PC-3 (cell line): ENCODE results near the gene SNURF. TPM values are rescaled to one million over a fixed set of nuclear protein-coding genes. Genes with fewer than 3 reads are reported as not detected.

Source experiments
- ATAC-seq: fragments of 200-7000 bp; cut with Tn5 transposase; 2 replicates; pipeline ENCODE4 v1.9.1; 2020; ENCODE audit warnings: mild to moderate bottlenecking, moderate library complexity
- BruUV-seq: library from RNA; stranded (reverse); fragments of 400-500 nt; replicated peaks from 2 replicates; lab custom pipeline; 2021; lab: Mats Ljungman, UMichigan
- CTCF ChIA-PET: fragments of 300-600 bp; sonication (Branson Sonifier 250); formaldehyde crosslinking; loops from one replicate; lab custom pipeline; 2022; ENCODE audit warnings: antibody characterized with exemption; lab: Charles Lee
- POLR2A ChIA-PET: fragments of 300-600 bp; sonication (Branson Sonifier 250); formaldehyde crosslinking; loops from one replicate; lab custom pipeline; 2022; ENCODE audit warnings: antibody characterized with exemption; ENCODE audit not compliant: unreplicated experiment; lab: Charles Lee
- DNase-seq: peaks from one replicate; pipeline ENCODE4 v3.0.0-alpha.2; 2015
- H2AFZ ChIP-seq: fragments of 300-600 bp; sonication (generic); 2 replicates; pipeline ENCODE4 v1.6.0; 2016; ENCODE audit warnings: antibody characterized with exemption, low read length
- H3F3A ChIP-seq: fragments of 300-600 bp; sonication (generic); one replicate; pipeline ENCODE4 v1.6.0; 2017; ENCODE audit warnings: antibody characterized with exemption, low read length, control low read depth, mild to moderate bottlenecking; ENCODE audit not compliant: unreplicated experiment
- H3K27ac ChIP-seq: fragments of 300-600 bp; sonication (generic); 2 replicates; pipeline ENCODE4 v1.5.1; 2016; ENCODE audit warnings: mild to moderate bottlenecking, low read length
- H3K27me3 ChIP-seq: fragments of 300-600 bp; sonication (generic); 2 replicates; pipeline ENCODE4 v1.6.1; 2016; ENCODE audit warnings: low read length, mixed read lengths
- H3K36me3 ChIP-seq: fragments of 300-600 bp; sonication (generic); 2 replicates; pipeline ENCODE4 v1.6.1; 2016; ENCODE audit warnings: low read depth, mixed run types, low read length, mixed read lengths
- H3K4me1 ChIP-seq: fragments of 300-600 bp; sonication (generic); 2 replicates; pipeline ENCODE4 v1.5.1; 2016; ENCODE audit warnings: low read length; ENCODE audit not compliant: insufficient read depth
- H3K4me2 ChIP-seq: fragments of 300-600 bp; sonication (generic); 2 replicates; pipeline ENCODE4 v1.6.0; 2016; ENCODE audit warnings: low read length
- H3K4me3 ChIP-seq: fragments of 300-600 bp; sonication (generic); 2 replicates; pipeline ENCODE4 v1.5.1; 2016; ENCODE audit warnings: mild to moderate bottlenecking, low read length, mixed read lengths
- H3K79me2 ChIP-seq: fragments of 300-600 bp; sonication (generic); 2 replicates; pipeline ENCODE4 v1.6.1; 2017; ENCODE audit warnings: low read length, mixed read lengths
- H3K9ac ChIP-seq: fragments of 300-600 bp; sonication (generic); 2 replicates; pipeline ENCODE4 v1.6.0; 2016; ENCODE audit warnings: mild to moderate bottlenecking, low read length
- H3K9me2 ChIP-seq: fragments of 300-600 bp; sonication (generic); replicated peaks from 2 replicates; pipeline ENCODE4 v1.6.1; 2016; ENCODE audit warnings: mixed run types, low read length, mixed read lengths
- H3K9me3 ChIP-seq: fragments of 300-600 bp; sonication (generic); 2 replicates; pipeline ENCODE4 v1.6.1; 2016; ENCODE audit warnings: low read length, mixed read lengths
- H4K20me1 ChIP-seq: fragments of 300-600 bp; sonication (generic); 2 replicates; pipeline ENCODE4 v1.6.1; 2016; ENCODE audit warnings: low read length, mixed read lengths
- CTCF ChIP-seq: fragments of 300-600 bp; sonication (generic); conservative IDR thresholded peaks from 2 replicates; pipeline ENCODE4 v1.5.1; 2017; ENCODE audit warnings: antibody characterized with exemption, low read depth, mild to moderate bottlenecking, low read length
- EZH2 ChIP-seq: fragments of 300-600 bp; sonication (generic); IDR thresholded peaks from one replicate; pipeline ENCODE4 v1.6.1; 2017; ENCODE audit warnings: antibody characterized with exemption, mild to moderate bottlenecking, low read length; ENCODE audit not compliant: unreplicated experiment
- EZH2phosphoT487 ChIP-seq: fragments of 300-600 bp; sonication (generic); IDR thresholded peaks from 2 replicates; pipeline ENCODE4 v1.6.1; 2018; ENCODE audit warnings: mild to moderate bottlenecking, antibody characterized with exemption, low read length, borderline replicate concordance
- intact Hi-C: fragments of 100-400 bp; cut with micrococcal nuclease; formaldehyde crosslinking; loops from 2 replicates; pipeline ENCODE4 v1.9.0; 2023
- total RNA-seq: library from RNA; depleted of rRNA; stranded (reverse); fragments of >200 nt; gene quantifications from 2 replicates; pipeline ENCODE4 v1.2.3, GENCODE V29; 2014

SNURF gene
- total RNA-seq, 1 experiment from 2014 or later: 13.1 TPM

GRCh38 chr15:24948495-24948894 lies 6.3 kb upstream of the SNURF start:
- ChIA-PET CTCF (no interaction called here), POLR2A (no interaction called here)
- Histone ChIP-seq H3K9ac (no peak overlapping the region), H3K4me3 (no peak overlapping the region), H3K9me2 (no peaks in the 10 kb centered on the region), H3F3A (no peaks in the 10 kb centered on the region), H4K20me1 (no peaks in the 10 kb centered on the region), H3K27ac (no peak overlapping the region), H2AFZ (no peak overlapping the region), H3K4me1 (no peaks in the 10 kb centered on the region), H3K36me3 (no peaks in the 10 kb centered on the region), H3K27me3 (no peaks in the 10 kb centered on the region), H3K9me3 (0 out of 2 replicates have a peak, but pooled peaks cover under 1% of the 10 kb centered on the region), H3K4me2 (no peak overlapping the region), H3K79me2 (no peaks in the 10 kb centered on the region)
- no peak for DNase-seq
- no TSS peak for BruUV-seq
- TF ChIP-seq CTCF (no peak), EZH2phosphoT487 (no peak), EZH2 (no peak)
- intact Hi-C loops: no loop called here
- ATAC-seq: no peak

GRCh38 chr15:24955531-24955921 lies 739 bp downstream of the SNURF start:
- Histone ChIP-seq H3K27me3 (no peaks in the 10 kb centered on the region), H3K27ac (peak overlapping the region; percentile 70), H3K4me3 (peak overlapping the region; percentile 88), H3K79me2 (peaks cover 56% of the 10 kb centered on the region), H2AFZ (peak overlapping the region; percentile 78), H3K9me2 (no peaks in the 10 kb centered on the region), H3K9ac (peak overlapping the region; percentile 79), H3K4me1 (no peaks in the 10 kb centered on the region), H4K20me1 (no peaks in the 10 kb centered on the region), H3K4me2 (peak overlapping the region; percentile 82), H3K9me3 (0 out of 2 replicates have a peak, but pooled peaks cover 6% of the 10 kb centered on the region), H3F3A (no peaks in the 10 kb centered on the region), H3K36me3 (no peaks in the 10 kb centered on the region)
- DNase-seq (no peak), ATAC-seq (peak; percentile 19; the same call in 1 of the 2 replicates)
- intact Hi-C loops: no loop called here
- no TSS peak for BruUV-seq
- ChIA-PET POLR2A (no interaction called here), CTCF (no interaction called here)
- no peak for TF ChIP-seq EZH2phosphoT487
- no peak for TF ChIP-seq EZH2
- TF ChIP-seq CTCF: no peak

GRCh38 chr15:24956111-24956838 lies 1.5 kb downstream of the SNURF start:
- Histone ChIP-seq H3K27ac (peak overlapping the region; percentile 70), H2AFZ (peak overlapping the region; percentile 78), H3K4me3 (peak overlapping the region; percentile 88), H3K27me3 (no peaks in the 10 kb centered on the region), H3K9ac (peak overlapping the region; percentile 79), H3F3A (no peaks in the 10 kb centered on the region), H3K36me3 (0 out of 2 replicates have a peak, but pooled peaks cover 2% of the 10 kb centered on the region), H3K4me2 (peak overlapping the region; percentile 82), H3K4me1 (no peaks in the 10 kb centered on the region), H3K9me3 (0 out of 2 replicates have a peak, but pooled peaks cover 6% of the 10 kb centered on the region), H4K20me1 (no peaks in the 10 kb centered on the region), H3K79me2 (peaks cover 64% of the 10 kb centered on the region), H3K9me2 (no peaks in the 10 kb centered on the region)
- intact Hi-C loops: no loop called here
- ATAC-seq (peak; percentile 71), DNase-seq (peak; percentile 52)
- TF ChIP-seq EZH2 (no peak), CTCF (no peak), EZH2phosphoT487 (no peak)
- BruUV-seq: TSS peak; percentile 69
- CTCF ChIA-PET: no interaction called here
- POLR2A ChIA-PET: interaction anchor here (0.6 kb wide), 1 partner anchor 90 kb away, joined by 5 read pairs; no protein-coding TSS in a partner anchor
